Neural crest cell (in vitro differentiated cells): ENCODE results near the gene MTG1. TPM values are rescaled to one million over a fixed set of nuclear protein-coding genes. Genes with fewer than 3 reads are reported as not detected.
"Not testable (repeated sequence)": the region's sequence is repeated elsewhere in the genome, so short reads cannot be mapped to it uniquely, and the experiment has no call there.

ENCODE experiments used
- DNase-seq: peaks from one replicate; pipeline ENCODE4 v3.0.0; 2021; ENCODE audit warnings: low read depth, mixed read lengths, low spot score
- H3K27ac Mint-ChIP-seq: one replicate; pipeline ENCODE4 v1.8.0; 2021; ENCODE audit warnings: mild to moderate bottlenecking, mixed read lengths; ENCODE audit not compliant: unreplicated experiment
- H3K27me3 Mint-ChIP-seq: 2 replicates; pipeline ENCODE4 v1.8.0; 2021; ENCODE audit warnings: low read depth, mild to moderate bottlenecking, mixed read lengths
- H3K36me3 Mint-ChIP-seq: 2 replicates; pipeline ENCODE4 v1.8.0; 2021; ENCODE audit warnings: low read depth, mild to moderate bottlenecking, mixed read lengths
- H3K4me1 Mint-ChIP-seq: 2 replicates; pipeline ENCODE4 v1.8.0; 2021; ENCODE audit warnings: mixed read lengths
- H3K4me3 Mint-ChIP-seq: one replicate; pipeline ENCODE4 v1.8.0; 2021; ENCODE audit warnings: mild to moderate bottlenecking, mixed read lengths
- H3K9me3 Mint-ChIP-seq: 2 replicates; pipeline ENCODE4 v1.8.0; 2021; ENCODE audit warnings: mixed read lengths
- CTCF ChIP-seq: fragments of 200-600 bp; sonication (generic); conservative IDR thresholded peaks from 2 replicates; pipeline ENCODE4 v1.5.0; 2021; ENCODE audit warnings: antibody characterized with exemption, mild to moderate bottlenecking
- total RNA-seq: library from RNA; stranded (reverse); gene quantifications from 2 replicates; pipeline ENCODE4 v1.2.1, GENCODE V29; 2021

Gene MTG1
- total RNA-seq, 1 donor from 2014 or later, result 104 TPM

DNA sequence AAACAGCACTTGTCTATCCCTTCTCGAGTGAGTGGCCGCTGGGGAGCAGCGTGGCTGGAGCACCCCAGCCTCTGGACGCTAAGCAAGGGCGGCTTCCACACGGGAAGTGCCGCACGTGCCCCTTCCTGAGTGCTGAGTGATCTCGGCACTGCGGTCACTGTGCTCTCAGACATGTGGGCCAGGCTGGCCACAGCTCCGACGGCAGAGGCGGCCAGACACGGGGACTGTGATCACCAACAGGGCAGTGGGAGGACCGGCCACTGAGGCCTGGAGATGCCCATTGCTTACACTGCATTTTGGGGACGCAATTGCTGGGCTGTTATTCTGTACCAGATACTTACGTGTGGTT lies 27.9 kb upstream of the MTG1 start:
- H3K4me3 Mint-ChIP-seq, result no peak overlapping the region
- H3K4me1 Mint-ChIP-seq, result no peaks in the 10 kb centered on the region
- no peaks in the 10 kb centered on the region for H3K27me3 Mint-ChIP-seq
- no peaks in the 10 kb centered on the region for H3K9me3 Mint-ChIP-seq
- no peak for TF ChIP-seq CTCF
- no peak overlapping the region for H3K27ac Mint-ChIP-seq
- peaks cover 19% of the 10 kb centered on the region for H3K36me3 Mint-ChIP-seq
- DNase-seq, result no peak

GRCh38 chr10:133366751-133367150 lies 27.2 kb upstream of the MTG1 start:
- Mint-ChIP-seq H3K36me3 (peaks cover 14% of the 10 kb centered on the region), H3K9me3 (no peaks in the 10 kb centered on the region), H3K27me3 (no peaks in the 10 kb centered on the region), H3K4me3 (no peak overlapping the region), H3K27ac (no peak overlapping the region), H3K4me1 (no peaks in the 10 kb centered on the region)
- no peak for TF ChIP-seq CTCF
- no peak for DNase-seq

DNA sequence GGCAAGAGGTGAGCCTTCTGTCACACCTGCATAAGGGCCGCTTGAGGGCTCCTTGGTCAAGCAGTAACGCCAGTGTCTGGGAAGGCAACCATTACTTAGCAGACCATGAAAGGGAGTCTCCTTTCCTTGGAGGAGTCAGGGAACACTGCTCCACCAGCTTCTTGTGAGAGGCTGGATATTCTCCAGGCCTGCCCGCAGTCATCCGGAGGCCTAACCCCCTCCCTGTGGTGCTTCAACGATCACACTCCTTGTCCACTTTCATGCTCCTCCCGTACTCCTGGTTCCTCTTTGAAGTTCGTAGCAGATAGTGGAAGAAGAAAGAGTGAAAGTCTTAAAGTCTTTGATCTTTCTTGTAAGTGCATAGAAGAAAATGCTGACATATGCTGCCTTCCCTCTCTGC lies 26.5 kb upstream of the MTG1 start:
- not testable (repeated sequence) for H3K36me3 Mint-ChIP-seq, H3K27ac Mint-ChIP-seq, H3K4me3 Mint-ChIP-seq, H3K4me1 Mint-ChIP-seq, H3K9me3 Mint-ChIP-seq, H3K27me3 Mint-ChIP-seq, DNase-seq

GRCh38 chr10:133368153-133368552 lies 25.8 kb upstream of the MTG1 start:
- H3K36me3 Mint-ChIP-seq, result peaks cover 9% of the 10 kb centered on the region
- H3K9me3 Mint-ChIP-seq, result no peaks in the 10 kb centered on the region
- no peak for TF ChIP-seq CTCF
- no peak overlapping the region for H3K4me3 Mint-ChIP-seq
- no peaks in the 10 kb centered on the region for H3K27me3 Mint-ChIP-seq
- H3K4me1 Mint-ChIP-seq, result peaks cover 7% of the 10 kb centered on the region
- H3K27ac Mint-ChIP-seq, result no peak overlapping the region
- no peak for DNase-seq

DNA sequence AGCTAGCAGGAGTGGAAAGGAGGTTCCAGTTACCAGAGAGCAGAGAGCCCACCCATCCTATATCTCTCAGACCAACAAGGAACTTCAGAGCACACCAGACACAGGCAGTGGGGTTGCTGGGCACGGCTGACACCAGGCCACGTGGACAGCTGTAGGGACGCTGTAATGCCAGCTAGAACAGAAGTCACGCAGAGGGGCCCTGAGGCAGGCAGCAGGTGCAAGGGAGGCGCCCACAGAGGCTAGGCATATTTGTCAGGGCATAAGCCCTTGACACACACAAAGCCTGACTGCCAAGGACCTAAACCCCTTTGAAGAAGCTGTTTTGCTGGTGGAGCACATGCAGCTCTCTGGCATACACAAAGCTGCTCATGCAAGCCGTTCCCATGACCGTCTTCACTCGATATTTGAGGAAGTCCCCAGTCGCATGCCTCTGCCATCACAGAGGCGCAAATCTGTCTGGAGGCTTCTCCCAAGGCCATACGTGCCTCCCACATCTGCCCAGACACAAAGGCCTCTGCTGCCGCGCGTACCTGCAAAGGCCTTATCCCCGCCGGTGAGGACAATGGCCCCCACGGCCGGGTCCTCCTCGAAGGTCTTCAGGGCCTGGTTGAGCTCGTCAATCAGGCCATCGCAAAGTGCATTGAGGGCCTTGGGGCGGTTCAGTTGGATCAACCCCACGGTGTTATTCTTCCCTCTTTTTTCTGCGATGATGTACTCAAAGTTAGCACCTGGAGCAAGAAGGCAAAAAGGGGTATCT lies 23.7 kb upstream of the MTG1 start:
- H3K4me3 Mint-ChIP-seq, result peak overlapping the region; percentile 82
- peaks cover 21% of the 10 kb centered on the region for H3K4me1 Mint-ChIP-seq
- no peaks in the 10 kb centered on the region for H3K27me3 Mint-ChIP-seq
- peaks cover 4% of the 10 kb centered on the region for H3K36me3 Mint-ChIP-seq
- DNase-seq, result no peak
- no peaks in the 10 kb centered on the region for H3K9me3 Mint-ChIP-seq
- no peak overlapping the region for H3K27ac Mint-ChIP-seq
- no peak for TF ChIP-seq CTCF

GRCh38 chr10:133372507-133372906 lies 21.4 kb upstream of the MTG1 start:
- Mint-ChIP-seq H3K27ac (no peak overlapping the region), H3K27me3 (peaks cover 4% of the 10 kb centered on the region), H3K4me3 (peak overlapping the region; percentile 88), H3K36me3 (peaks cover 4% of the 10 kb centered on the region), H3K4me1 (peaks cover 28% of the 10 kb centered on the region), H3K9me3 (no peaks in the 10 kb centered on the region)
- no peak for TF ChIP-seq CTCF
- DNase-seq, result no peak
